Omental fat pad (tissue), 4 donors: ENCODE data around the gene BAIAP2L2. TPM values are rescaled to one million over a fixed set of nuclear protein-coding genes. Genes with fewer than 3 reads are reported as not detected.
"Not testable (repeated sequence)": the region's sequence is repeated elsewhere in the genome, so short reads cannot be mapped to it uniquely, and the experiment has no call there.

Experiments used
- ATAC-seq: fragments of 150-250 bp; one replicate; pipeline ENCODE4 v1.9.1; 2016; ENCODE audit warnings: mild to moderate bottlenecking, moderate library complexity; ENCODE audit not compliant: low FRiP score
- DNase-seq: peaks from one replicate; pipeline ENCODE4 v3.0.0-alpha.2; 2019; ENCODE audit warnings: low spot score
- CTCF ChIP-seq, 3 donors: fragments of 450-650 bp; IDR thresholded peaks; one replicate each; pipeline ENCODE4 v1.5.1; 2016 to 2017; ENCODE audit warnings: antibody characterized with exemption in 3 of 3, mild to moderate bottlenecking in 3 of 3, moderate library complexity in 2 of 3
- total RNA-seq, 4 donors: library from RNA; depleted of rRNA; stranded (reverse); fragments of >200 nt; gene quantifications; one replicate each; pipeline ENCODE4 v1.1.0, GENCODE V29; 2016

The BAIAP2L2 gene
- total RNA-seq, 4 donors from 2014 or later: 2.6 to 4.3 (median 3.2) TPM

GRCh38 chr22:38080474-38080849 lies 30.0 kb downstream of the BAIAP2L2 start:
- no peak for TF ChIP-seq CTCF (IDR thresholded peaks at IDR 0.05)

GRCh38 chr22:38079804-38080203 lies 30.7 kb downstream of the BAIAP2L2 start:
- TF ChIP-seq CTCF (IDR thresholded peaks at IDR 0.05): no peak
- ATAC-seq: no peak
- DNase-seq: no peak

More at GRCh38 chr22:38080474-38080849, 30.0 kb downstream of the BAIAP2L2 start:
- DNase-seq (no peak), ATAC-seq (no peak)

- not testable (repeated sequence) for ATAC-seq, DNase-seq
Measured at GRCh38 chr22:38079208-38079607, 31.3 kb downstream of the BAIAP2L2 start.

DNA sequence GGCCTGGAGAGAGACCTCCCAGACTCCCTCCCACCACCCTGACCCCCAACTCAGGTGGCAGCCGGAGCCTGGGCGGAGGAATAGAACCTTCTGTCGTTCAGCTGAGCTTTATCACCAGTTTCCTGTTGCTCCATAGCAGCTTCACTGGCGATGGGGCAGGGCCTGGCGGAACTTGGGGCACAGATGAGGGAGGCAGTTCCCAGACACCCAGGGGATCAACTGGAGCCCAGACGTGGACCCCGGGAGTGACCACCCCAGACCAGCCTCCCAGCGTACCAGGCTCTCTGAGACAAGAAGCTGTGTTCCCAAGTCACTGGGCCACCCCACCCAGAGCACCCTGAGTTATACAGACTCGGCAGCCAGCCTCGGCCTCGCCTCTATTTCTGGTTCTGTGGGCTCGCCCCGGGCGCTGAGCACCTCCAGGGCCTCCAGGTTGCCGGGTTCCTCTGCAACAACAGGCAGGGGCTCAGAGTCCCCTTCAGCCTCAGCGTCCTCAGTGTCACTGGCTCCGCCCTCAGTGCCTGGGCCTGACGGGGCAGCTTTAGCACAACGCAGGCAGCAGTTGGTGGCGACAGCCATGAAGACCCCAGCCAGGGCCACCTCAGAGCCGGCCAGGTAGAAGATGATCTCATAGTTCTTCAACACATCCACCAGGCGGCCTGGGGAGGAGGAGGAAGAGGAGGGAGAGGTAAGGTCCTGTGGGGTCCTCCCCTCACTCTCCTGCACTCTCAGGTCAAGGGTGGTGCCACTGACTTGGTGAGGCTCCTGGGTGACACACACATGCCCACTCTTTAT lies 32.2 kb downstream of the BAIAP2L2 start:
- TF ChIP-seq CTCF (IDR thresholded peaks at IDR 0.05): no peak
- DNase-seq (no peak), ATAC-seq (no peak)

- no peak for TF ChIP-seq CTCF (IDR thresholded peaks at IDR 0.05)
- DNase-seq: no peak
Measured at GRCh38 chr22:38077595-38077994, 32.9 kb downstream of the BAIAP2L2 start.

DNA sequence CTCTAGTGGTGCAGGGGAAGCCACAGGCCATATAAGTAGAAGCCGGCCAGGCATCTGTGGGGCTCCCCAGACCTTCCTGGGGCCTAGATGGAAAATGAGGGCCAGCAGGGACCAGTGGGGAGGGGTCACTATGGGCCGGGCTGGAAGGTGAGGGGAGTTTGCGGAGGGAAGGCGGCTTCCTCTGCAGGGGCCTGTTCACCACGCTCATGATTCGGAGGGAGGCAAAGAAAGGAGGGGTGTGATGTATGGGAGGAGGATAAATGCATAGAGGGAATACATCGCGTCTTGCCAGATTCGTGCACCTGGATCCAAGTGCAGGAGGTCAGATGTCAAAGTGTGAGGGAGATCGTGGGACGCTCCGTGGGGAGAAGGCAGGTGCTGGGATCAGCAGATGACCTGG lies 33.4 kb downstream of the BAIAP2L2 start:
- DNase-seq (no peak), ATAC-seq (no peak)
- TF ChIP-seq CTCF (IDR thresholded peaks at IDR 0.05): no peak

More at GRCh38 chr22:38077595-38077994, 32.9 kb downstream of the BAIAP2L2 start:
- no peak for ATAC-seq

- DNase-seq: no peak
- no peak for TF ChIP-seq CTCF (IDR thresholded peaks at IDR 0.05)
- no peak for ATAC-seq
Measured at GRCh38 chr22:38075961-38076360, 34.5 kb downstream of the BAIAP2L2 start.
